Breast epithelium (tissue), 3 donors: Measurements from ENCODE around the gene C2CD3.

Experiments used
- CTCF ChIP-seq, 3 donors: fragments of 450-650 bp; IDR thresholded peaks; one replicate each; pipeline ENCODE4 v1.5.1; 2016 to 2017; ENCODE audit warnings: antibody characterized with exemption in 3 of 3, mild to moderate bottlenecking in 3 of 3, moderate library complexity in 3 of 3
- POLR2A ChIP-seq: fragments of 450-650 bp; IDR thresholded peaks from one replicate; pipeline ENCODE4 v1.6.1; 2016; ENCODE audit warnings: antibody characterized with exemption, mild to moderate bottlenecking, moderate library complexity
- POLR2AphosphoS5 ChIP-seq, 3 donors: sonication (generic); formaldehyde crosslinking; IDR thresholded peaks; one replicate each; pipeline ENCODE4 v1.6.1; 2017; ENCODE audit warnings: antibody characterized with exemption in 3 of 3

- TF ChIP-seq POLR2AphosphoS5 (IDR thresholded peaks at IDR 0.05) (no peak), CTCF (IDR thresholded peaks at IDR 0.05) (no peak), POLR2A (no peak)
Observed at GRCh38 chr11:74086242-74086884, 84.4 kb downstream of the C2CD3 start.
